VCaP (cell line): ENCODE results near the gene RSAD1.

ENCODE experiments used
- H3K27ac ChIP-seq: fragments of 450-650 bp; 2 replicates; pipeline ENCODE4 v1.5.1; 2017
- TF ChIP-seq, protein P1 (sequence below): fragments of 450-650 bp; conservative IDR thresholded peaks from 2 replicates; pipeline ENCODE4 v1.5.1; 2017; ENCODE audit warnings: mild to moderate bottlenecking, moderate library complexity

Gene RSAD1

DNA sequence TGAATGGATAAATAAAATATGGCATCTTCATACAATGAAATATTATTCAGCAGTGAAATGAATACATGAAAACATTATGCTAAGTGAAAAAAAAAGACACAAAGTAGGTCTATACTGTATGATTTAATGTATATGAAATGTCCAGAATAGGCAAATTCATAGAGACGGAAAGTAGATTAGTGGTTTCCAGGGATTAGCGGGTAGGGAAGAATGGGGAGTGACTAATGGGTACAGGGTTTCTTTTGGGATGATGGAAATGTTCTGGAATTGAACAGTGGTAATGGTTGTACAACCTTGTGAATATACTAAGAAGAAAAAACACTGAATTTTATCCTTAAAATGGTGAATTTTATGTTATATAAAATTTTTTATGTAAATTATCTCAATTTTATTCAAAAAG, 21.1 kb downstream of the RSAD1 start:
- TF ChIP-seq, protein P1, sequence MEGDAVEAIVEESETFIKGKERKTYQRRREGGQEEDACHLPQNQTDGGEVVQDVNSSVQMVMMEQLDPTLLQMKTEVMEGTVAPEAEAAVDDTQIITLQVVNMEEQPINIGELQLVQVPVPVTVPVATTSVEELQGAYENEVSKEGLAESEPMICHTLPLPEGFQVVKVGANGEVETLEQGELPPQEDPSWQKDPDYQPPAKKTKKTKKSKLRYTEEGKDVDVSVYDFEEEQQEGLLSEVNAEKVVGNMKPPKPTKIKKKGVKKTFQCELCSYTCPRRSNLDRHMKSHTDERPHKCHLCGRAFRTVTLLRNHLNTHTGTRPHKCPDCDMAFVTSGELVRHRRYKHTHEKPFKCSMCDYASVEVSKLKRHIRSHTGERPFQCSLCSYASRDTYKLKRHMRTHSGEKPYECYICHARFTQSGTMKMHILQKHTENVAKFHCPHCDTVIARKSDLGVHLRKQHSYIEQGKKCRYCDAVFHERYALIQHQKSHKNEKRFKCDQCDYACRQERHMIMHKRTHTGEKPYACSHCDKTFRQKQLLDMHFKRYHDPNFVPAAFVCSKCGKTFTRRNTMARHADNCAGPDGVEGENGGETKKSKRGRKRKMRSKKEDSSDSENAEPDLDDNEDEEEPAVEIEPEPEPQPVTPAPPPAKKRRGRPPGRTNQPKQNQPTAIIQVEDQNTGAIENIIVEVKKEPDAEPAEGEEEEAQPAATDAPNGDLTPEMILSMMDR, result no peak
- H3K27ac ChIP-seq, result no peak overlapping the region

DNA sequence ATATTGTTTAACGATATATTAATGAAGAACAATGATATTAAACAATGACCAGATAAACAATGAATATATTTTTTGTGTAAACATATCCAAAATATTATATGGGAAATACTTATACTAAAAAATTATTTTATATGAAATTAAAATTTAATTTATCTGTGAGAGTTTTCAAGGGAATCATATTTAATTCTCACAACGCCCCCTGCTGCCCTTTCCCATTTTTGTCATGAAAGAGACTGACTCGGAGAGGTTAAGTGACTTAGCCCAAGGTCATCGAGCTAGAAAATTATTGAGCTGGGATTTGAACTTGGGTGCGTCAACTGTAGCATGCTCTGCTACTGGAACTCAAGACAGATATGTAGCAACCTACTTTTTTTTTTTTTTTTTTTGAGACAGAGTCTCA, 22.4 kb downstream of the RSAD1 start:
- TF ChIP-seq, protein P1, result peak; percentile 73
- no peak overlapping the region for H3K27ac ChIP-seq

DNA sequence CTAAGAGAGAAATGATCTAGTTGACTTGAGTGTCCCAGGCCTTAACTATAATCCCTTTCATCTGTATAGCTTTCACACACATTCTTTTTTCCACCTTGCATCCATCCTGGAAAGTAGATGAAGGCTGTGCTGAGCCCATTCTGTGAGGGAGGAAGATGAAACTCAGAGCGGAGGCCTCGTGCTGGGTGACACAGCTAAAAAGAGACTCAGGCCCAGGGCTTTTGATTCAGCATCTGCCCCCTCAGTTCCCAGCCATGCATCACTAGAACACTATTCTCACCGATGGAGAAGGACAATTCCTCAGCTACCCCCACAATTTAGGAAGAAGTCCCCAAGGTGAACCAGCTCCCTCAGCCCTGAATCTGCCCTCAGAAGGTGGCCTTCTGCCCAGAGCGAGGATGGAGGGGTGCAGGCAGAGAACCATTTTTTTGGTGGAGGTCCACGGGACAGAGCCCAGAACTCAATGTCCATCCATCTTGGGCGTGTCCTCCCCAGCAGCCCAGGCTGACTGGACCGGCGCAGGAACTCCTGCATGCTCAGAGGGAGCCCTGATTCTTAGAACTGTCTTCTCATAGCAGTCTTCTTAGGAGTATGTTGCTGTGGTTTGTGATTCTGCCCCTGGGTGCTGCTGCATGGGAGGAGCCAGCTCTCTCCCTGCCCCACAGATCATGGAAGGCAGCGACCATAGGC, 23.8 kb downstream of the RSAD1 start:
- H3K27ac ChIP-seq, result no peak overlapping the region
- TF ChIP-seq, protein P1, result no peak

DNA sequence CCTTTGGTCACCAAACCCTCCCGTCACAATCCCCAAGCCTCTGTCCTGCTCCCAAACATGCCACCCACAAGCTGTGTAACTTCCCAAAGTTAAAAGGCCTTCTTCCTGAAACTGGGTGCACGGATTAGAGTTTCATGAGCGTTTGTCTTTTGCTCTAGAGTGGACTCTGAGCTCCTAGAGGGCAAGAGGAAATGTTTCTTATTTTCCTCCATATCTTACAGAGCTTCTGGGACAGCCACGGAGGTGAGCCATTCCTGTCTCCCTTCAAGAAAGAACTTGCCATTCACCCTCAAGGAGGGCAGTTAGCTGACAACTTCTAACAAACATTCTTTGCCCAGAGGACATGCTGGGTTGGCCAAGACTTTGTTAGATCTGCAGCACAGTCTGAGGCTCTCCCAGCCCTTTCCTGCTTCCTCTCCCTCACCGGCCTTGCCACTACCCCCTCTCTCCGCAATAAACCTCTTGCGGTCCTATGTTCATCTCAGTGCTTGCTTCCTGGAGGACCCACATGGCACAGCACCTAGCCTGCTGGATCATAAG, 27.0 kb downstream of the RSAD1 start:
- H3K27ac ChIP-seq, result no peak overlapping the region
- TF ChIP-seq, protein P1, result no peak

DNA sequence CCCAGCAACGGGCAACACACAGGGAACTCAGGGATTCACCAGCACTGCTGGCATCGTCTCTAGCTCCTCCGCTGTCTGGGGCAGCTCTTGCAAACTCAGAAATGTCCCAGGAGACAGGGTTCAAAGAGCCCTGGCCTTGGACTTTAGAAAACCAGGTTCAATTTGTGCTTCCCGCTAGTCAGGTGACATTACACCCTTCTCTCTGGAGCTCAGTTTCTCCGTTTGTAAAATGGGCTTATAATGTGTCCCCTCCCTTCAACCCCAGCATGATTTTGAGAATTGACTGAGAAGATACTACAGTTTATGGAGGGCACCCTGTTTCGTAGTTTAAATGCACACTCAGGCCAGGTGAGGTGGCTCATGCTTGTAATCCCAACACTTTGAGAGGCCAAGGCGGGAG, 27.6 kb downstream of the RSAD1 start:
- TF ChIP-seq, protein P1, result no peak
- H3K27ac ChIP-seq, result no peak overlapping the region

DNA sequence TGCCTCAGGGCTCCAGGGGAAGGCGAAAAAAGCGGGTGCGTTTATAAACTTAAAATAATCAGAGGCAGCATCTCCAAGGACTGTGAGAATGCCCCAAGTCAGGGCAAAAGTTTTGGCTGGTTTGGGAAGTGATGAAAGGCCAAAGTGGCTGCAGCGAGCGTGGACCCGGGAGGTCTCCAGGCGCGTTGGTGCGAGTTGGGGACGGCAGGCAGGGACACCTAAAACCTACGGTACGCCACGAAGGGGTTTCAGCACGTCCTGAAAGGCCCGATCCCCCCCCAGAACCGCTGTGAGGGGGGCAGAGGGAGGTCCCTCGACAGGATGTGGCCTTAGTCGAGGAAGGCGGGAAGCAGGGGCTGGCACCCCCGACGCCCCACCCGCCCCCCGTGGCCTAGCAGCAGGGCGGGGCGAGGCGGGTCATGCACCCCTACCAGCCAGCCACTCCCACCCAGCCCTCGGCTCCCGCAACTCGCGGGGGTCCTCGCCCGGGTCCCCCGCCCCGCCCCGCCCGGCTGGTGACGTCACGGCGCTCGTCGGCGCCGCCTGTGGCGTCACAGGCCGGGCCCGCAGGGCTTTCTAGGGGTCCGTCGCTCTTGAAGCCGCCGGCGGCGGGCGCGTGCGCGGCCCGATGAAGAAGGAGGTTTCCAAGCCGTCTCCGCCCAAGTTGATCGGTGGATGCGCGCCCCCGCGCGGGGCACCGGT, 29.4 kb downstream of the RSAD1 start, which contains the start of gene MYCBPAP:
TSS of gene MYCBPAP (plus strand) at position 569 of the 702 bp plus-strand sequence. CDS start 236 bp downstream, outside the sequence.
- TF ChIP-seq, protein P1, result peak; percentile 40; the same call in 1 of the 2 replicates
- H3K27ac ChIP-seq, result peak within 1 kb of the TSS; percentile 72
